HepG2 (cell line): ENCODE results near the gene ZNF84. TPM values are rescaled to one million over a fixed set of nuclear protein-coding genes. Genes with fewer than 3 reads are reported as not detected.

Source experiments
- HNF1A ChIP-seq, 2 experiments: sonication (generic) in 1 of 2; formaldehyde crosslinking in 1 of 2; IDR thresholded peaks; 2 replicates each; pipeline versions ENCODE4 v1.4.0 to v1.6.1; 2016 to 2020; ENCODE audit warnings: borderline replicate concordance in 1 of 2, low read depth in 1 of 2, mild to moderate bottlenecking in 1 of 2, missing genetic modification reagents in 1 of 2
- MAX ChIP-seq: IDR thresholded peaks from 2 replicates; pipeline ENCODE4 v1.6.1; 2012; ENCODE audit warnings: inconsistent platforms
- MLX ChIP-seq: IDR thresholded peaks from 2 replicates; pipeline ENCODE4 v1.6.1; 2016
- MTA1 ChIP-seq: sonication (generic); formaldehyde crosslinking; IDR thresholded peaks from 2 replicates; pipeline ENCODE4 v1.4.0; 2020; ENCODE audit warnings: missing genetic modification reagents, mild to moderate bottlenecking, borderline replicate concordance
- NFIC ChIP-seq: IDR thresholded peaks from 2 replicates; pipeline ENCODE4 v1.6.1; 2012; ENCODE audit warnings: mild to moderate bottlenecking, low read length, inconsistent platforms
- PHF8 ChIP-seq: sonication (generic); formaldehyde crosslinking; IDR thresholded peaks from 2 replicates; pipeline ENCODE4 v1.5.0; 2020; ENCODE audit warnings: missing genetic modification reagents
- PRPF4 ChIP-seq: fragments of 200-400 bp; formaldehyde crosslinking; IDR thresholded peaks from 2 replicates; pipeline ENCODE4 v1.6.1; 2016; ENCODE audit warnings: low read length, low read depth; ENCODE audit not compliant: poor library complexity, severe bottlenecking
- RARA ChIP-seq: IDR thresholded peaks from 2 replicates; pipeline ENCODE4 v1.6.1; 2016; ENCODE audit warnings: missing genetic modification reagents, missing compliant biosample characterization
- SP2 ChIP-seq: sonication (generic); formaldehyde crosslinking; IDR thresholded peaks from 2 replicates; pipeline ENCODE4 v1.5.1; 2020; ENCODE audit warnings: mild to moderate bottlenecking, missing genetic modification reagents
- ZNF142 ChIP-seq: sonication (generic); formaldehyde crosslinking; IDR thresholded peaks from 2 replicates; pipeline ENCODE4 v1.4.0; 2020; ENCODE audit warnings: missing genetic modification reagents
- ZNF280D ChIP-seq: sonication (generic); formaldehyde crosslinking; IDR thresholded peaks from 2 replicates; pipeline ENCODE4 v1.5.1; 2020; ENCODE audit warnings: mild to moderate bottlenecking, missing genetic modification reagents
- ZNF446 ChIP-seq: sonication (generic); formaldehyde crosslinking; IDR thresholded peaks from 2 replicates; pipeline ENCODE4 v1.5.0; 2020; ENCODE audit warnings: mild to moderate bottlenecking, missing genetic modification reagents
- ZNF737 ChIP-seq: sonication (generic); formaldehyde crosslinking; IDR thresholded peaks from 2 replicates; pipeline ENCODE4 v1.5.0; 2020; ENCODE audit warnings: missing genetic modification reagents, mild to moderate bottlenecking, borderline replicate concordance
- polyA plus RNA-seq, 8 experiments: library from polyadenylated mRNA; depleted of rRNA in 3 of 8; stranded (reverse) in 7 of 8; unstranded in 1 of 8; fragments of >200 nt; fragmentation: Illumina TruSeq in 4 of 8; extraction: Trizol in 4 of 8; gene quantifications; 2 replicates each; pipeline versions ENCODE4 v1.2.1 to v1.2.3, GENCODE V29; 2011 to 2016; ENCODE audit warnings: low read depth in 4 of 8, missing spikeins in 1 of 8, mixed read lengths in 1 of 8; ENCODE audit not compliant: insufficient read depth in 1 of 8
- total RNA-seq, 5 experiments: library from RNA; depleted of rRNA; stranded (reverse); fragments of >200 nt; fragmentation: Illumina TruSeq; extraction: Trizol; gene quantifications; 2 replicates each; pipeline ENCODE4 v1.2.3, GENCODE V29; 2016; ENCODE audit warnings: low read depth in 1 of 5

ZNF84 gene
- total and polyA plus RNA-seq, 2 of the 13 experiments (the other 11 are each of a cell fraction or from before 2014, with no cell fraction given), result 15.5 to 21.8 TPM

GRCh38 chr12:133080368-133081158 lies 43.3 kb downstream of the ZNF84 start, which contains the start of gene ZNF140 (continued):
- TF ChIP-seq SP2 (CRISPR knock-in tag) (no peak; the same call in 1 of the 2 replicates), MTA1 (CRISPR knock-in tag) (peak; percentile 48; the same call in 1 of the 2 replicates), MAX (peak; percentile 84), NFIC (no peak), PRPF4 (no peak), ZNF446 (CRISPR knock-in tag) (no peak; the same call in 1 of the 2 replicates), HNF1A (IDR thresholded peaks at IDR 0.05; ENCODE audit: low read depth) (0 out of 2 replicates have a peak, but pooled peaks have one; percentile 14), HNF1A (CRISPR knock-in tag; IDR thresholded peaks at IDR 0.05; ENCODE audit: borderline replicate concordance) (peak; percentile 56; the same call in 1 of the 2 replicates), RARA (CRISPR knock-in tag) (no peak), ZNF280D (peak; percentile 81), ZNF142 (CRISPR knock-in tag) (no peak), ZNF737 (CRISPR knock-in tag) (no peak), MLX (no peak; the same call in 1 of the 2 replicates), PHF8 (CRISPR knock-in tag) (peak; percentile 92)
